GM19193 (cell line): ENCODE results near the gene CXCL13.

Experiments used
- POLR2A ChIP-seq: IDR thresholded peaks from 4 replicates; pipeline ENCODE4 v1.6.1; 2011; ENCODE audit not compliant: insufficient read depth, insufficient read length; ENCODE audit errors: extremely low read depth

CXCL13 gene, protein sequence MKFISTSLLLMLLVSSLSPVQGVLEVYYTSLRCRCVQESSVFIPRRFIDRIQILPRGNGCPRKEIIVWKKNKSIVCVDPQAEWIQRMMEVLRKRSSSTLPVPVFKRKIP

DNA sequence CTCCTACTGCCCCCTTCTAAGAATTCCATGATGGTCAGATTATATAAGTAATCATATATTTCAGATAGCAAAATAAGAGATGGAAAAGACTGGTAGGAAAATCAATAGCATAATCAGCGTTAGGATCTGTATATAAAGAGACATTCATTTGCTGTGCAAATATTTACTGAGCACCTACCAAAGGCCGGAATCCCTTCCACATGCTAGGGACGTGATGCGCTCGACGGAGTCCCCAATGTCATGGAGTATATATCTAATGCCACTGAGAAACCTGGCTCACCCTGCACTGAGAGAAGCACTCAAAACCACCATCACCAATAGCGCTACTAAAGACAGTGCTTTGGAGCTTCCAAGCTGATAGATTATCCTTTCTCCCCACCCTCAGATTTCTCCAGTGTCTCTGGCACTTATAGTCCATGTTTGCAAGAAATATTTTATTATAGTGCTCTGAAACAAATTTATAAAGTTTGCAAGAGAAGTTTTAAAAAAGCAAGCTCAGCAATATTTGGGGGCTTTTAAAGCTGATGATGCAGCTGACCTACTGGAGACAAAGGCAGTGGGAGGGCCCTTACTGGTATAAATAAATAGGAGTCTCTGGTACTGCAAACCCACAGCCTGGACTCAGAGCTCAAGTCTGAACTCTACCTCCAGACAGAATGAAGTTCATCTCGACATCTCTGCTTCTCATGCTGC is at the start of gene CXCL13:
CXCL13 (plus strand) TSS at position 611 of the 693 bp plus-strand sequence; CDS start at position 657, 46 bp downstream.
- TF ChIP-seq POLR2A, result no peak

DNA sequence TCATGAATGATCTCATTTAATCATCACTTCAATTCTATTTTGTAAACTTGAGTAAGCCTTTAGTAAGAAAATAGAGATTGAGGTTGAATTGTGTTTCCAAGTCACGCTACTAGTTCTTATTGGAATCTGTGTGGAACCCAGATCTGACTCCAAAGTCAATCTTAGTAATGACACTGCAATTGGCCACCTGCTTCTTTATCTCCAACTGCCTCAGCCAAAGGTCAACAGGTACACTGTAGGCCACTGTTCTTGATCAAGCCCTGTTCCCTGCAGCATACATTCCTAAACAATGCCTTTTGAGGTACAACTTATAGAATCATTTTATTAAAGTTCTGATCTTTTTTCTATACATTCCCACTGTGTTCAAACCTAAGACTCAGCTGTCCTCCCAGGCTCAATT is 45.5 kb upstream of the CXCL13 start:
- no peak for TF ChIP-seq POLR2A

DNA sequence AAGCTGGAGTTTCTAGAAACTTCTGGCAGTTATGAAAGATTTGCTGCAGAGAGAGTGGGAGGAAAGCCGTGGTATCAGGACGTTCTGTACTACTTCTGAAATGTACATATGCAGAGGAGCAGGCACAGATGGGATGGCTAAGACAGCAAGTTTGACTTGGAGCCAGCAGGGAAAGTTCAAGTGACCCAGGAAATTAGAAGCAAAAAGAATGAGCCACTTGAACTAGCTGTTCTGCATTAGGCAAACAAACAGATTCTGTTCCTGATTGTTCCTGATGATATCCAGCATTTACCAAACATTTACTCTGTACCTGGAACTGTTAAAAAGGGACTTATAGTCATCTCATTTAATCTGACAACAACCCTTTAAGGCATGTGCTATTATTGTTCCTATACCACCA is 41.4 kb upstream of the CXCL13 start:
- TF ChIP-seq POLR2A, result no peak

DNA sequence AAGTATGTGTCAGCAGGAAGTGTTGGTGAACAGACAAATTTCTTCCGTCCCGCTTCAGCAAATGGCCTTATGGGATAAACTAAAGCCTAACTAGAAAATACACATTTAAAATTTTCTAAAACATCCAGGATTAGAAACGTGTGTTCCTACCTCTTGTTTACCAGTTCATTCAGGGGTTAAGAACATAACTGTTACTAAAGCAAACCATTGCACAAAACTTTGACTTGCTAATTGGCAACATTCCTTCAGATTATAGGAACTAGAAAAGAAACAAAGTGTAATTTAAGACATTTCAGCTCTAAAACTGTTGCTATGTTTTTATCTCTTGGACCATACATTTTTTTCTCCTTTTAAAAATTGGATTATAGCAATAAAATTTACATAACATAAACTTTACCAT is 39.5 kb upstream of the CXCL13 start:
- no peak for TF ChIP-seq POLR2A

DNA sequence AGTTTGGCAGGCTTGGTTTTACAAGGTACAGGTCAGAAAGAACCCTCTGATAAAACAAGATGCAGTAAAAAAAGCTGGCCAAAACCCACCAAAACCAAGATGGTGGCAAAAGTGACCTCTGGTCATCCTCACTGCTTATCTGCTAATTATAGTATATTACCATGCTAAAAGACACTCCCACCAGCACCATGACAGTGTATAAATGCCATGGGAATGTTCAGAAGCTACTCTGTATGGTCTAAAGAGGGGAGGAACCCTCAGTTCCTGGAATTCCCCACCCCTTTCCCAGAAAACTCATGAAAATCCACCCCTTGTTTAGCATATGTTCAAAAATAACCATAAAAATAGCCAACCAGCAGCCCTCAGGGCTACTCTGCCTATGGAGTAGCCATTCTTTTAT is 38.1 kb upstream of the CXCL13 start:
- TF ChIP-seq POLR2A, result no peak

DNA sequence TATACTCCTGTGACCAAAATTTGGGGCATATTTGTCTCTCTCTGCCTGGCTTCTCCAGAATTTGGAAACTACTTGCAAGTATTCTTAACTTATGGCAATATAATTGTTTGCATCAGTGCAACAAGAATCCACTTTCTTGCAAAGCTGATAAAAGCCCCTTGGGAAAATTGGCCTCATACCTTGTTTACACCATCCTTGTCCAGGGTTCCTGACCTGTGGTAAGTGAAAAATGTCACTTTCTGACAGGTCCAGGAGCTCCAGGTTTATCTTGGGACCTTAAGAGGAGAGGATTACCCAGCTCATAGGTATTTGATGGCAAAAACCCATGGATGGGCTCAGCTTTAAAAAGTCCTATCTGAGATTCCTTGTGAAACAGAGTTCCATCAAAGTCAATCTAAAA is 29.3 kb upstream of the CXCL13 start:
- no peak for TF ChIP-seq POLR2A

DNA sequence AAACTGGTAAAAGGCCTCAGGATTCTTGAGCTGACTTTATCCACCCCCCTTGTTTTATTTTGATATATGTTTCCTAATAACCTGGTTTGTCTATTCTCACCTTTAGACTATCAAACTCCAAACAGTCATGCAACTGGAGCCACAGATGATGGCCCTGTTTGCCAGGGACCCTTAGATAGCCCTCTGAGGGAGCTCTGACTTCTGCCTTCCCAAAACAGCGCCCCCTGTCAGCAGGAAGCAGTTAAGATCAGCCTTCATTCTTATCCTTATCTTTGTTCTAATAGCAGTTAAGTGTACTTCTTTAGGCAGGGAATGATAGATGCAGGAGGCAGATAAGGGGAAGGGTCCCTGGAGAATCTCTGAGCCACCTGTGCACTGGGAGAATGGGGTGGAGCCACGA is 27.5 kb upstream of the CXCL13 start:
- TF ChIP-seq POLR2A, result no peak

DNA sequence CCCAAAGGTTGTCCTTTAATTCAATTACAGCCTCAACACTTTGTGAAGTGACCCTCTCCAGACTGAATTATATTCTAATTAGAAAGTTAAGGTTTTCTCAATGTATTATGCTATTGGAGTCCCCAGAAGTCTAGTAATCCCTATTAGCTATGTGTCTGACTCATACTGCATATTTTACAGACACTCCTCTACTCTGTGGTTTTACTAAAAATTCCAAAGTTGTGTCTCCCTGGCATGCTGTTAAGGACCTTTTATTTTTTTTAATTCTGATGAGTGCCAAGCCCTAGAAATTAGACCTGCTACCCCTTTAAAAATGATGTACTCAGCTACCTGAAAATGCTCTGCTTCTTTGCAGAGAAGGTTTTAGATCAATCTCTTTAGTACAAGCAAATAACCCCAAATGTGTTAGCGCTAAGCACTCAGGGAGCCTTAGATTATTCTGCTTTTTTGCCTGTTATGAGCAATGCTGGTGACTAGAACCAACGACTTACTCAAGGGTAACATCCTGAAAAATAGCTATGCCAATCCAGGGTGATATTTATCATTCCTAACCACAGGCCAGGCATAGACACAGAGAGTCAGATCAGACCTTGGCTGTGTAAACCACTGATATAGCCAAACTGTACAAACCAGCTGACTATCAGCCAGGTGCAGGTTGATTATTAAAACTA is 26.1 kb upstream of the CXCL13 start:
- TF ChIP-seq POLR2A, result no peak

DNA sequence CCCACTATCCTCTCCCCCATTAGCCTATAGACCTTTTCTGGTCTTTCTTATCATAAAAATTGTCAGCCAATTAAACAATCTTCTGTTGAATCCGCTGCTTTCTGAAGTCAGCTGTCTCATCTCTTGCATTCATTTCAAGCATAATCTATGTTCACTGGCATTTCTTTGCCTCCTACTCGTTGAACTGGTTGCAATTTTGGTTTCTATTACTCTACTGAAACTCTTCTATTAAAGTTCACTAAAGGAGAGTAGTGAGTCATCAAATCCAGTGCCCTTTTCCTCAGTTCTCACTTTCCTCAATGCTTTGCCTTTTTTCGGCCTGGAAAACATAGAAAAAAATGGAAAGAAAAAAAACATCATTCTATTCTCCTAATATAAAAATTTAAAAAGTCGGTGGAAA is 23.9 kb upstream of the CXCL13 start:
- TF ChIP-seq POLR2A, result no peak

DNA sequence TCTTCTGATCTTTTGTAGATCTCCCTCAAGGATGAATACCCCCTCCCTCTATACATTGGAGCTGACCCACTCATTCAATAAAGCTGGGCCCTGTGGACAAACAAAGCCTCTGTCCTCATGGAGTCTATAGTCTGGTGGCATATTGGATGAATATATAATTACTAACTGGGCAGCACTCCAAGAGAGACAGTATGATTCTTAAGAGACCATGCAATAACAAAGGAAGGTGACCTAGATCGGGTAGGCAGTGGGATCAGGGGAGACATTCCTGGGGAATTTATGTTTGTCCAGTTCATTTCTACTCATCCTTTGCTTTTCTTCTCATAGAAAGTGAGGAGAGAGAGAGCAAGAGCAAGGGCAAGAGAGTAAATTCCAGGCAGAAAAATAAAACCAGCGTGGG is 23.5 kb upstream of the CXCL13 start:
- no peak for TF ChIP-seq POLR2A

DNA sequence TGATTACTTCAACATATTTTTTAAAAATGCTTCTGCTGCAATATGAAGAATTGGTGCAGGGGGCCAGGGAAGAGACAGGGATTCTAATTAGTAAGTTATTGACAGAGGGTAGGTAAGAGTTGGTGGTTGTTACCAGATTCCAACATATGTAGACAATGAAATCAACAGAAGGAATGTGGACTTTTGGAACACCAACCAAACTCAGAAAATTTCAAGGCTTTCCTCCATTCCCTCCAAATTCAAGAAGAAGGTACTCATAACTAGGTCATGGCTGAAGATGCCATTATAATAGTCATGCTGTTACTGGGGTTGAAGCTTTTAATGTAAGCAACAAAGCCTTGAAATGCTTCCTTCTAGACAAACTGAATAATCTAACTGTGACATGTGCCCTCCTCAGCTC is 22.9 kb upstream of the CXCL13 start:
- TF ChIP-seq POLR2A, result no peak

DNA sequence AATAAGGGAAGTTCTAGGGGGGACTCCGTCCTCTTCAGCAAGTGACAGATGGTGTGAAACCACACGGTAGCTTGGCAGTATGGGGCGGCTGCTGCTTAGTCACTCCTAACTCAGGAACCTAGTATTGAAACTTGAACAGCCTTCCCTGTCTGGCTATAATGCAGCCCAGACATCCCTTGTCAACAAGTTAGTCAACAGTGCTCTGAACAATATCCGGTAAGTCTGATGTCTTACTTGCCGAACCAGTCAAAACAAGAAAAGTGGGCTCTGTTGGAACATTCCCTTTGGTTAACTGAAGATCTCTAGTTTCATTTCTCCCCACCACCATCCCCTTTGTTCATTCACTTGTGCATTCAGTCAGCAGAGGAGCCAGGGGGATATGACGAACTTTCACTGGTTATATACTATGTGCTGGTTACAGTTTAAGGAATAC is 18.7 kb upstream of the CXCL13 start:
- no peak for TF ChIP-seq POLR2A

DNA sequence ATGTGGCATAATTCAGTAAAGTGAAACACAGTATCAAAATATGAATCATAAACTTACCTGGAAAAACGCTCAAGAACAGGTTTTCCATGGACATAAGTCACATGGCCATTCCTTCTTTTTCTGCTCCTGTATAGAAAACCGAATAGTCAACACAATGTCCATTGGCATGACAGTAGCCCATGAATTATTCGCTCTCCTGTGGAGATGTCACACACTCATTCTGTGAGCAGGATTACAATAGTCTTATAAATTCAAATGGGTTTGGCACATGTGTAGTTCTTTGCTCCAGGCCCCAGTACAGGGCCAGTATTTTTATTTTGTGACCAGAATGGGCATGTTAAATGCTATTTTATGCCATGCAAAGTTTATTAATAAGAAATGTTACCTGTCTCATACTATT is 15.1 kb upstream of the CXCL13 start:
- TF ChIP-seq POLR2A, result no peak

DNA sequence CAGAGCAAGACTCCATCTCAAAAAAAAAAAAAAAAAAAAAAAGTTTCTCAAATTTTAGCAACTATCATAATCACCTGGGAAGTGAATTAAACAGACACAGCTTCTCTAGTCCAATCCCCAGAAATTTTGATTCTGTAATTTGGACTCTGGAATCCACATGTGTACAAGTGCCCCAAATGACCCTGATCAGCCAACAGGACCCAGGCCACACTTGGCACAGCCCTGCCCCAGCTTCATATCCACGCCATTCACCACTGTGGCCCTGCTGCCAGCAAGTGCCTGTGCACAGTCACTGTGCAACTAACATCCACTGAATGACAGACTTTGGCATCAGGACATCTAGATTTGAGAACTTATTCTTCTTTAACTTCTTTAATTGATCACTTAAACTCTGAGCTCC is 14.1 kb upstream of the CXCL13 start:
- no peak for TF ChIP-seq POLR2A

DNA sequence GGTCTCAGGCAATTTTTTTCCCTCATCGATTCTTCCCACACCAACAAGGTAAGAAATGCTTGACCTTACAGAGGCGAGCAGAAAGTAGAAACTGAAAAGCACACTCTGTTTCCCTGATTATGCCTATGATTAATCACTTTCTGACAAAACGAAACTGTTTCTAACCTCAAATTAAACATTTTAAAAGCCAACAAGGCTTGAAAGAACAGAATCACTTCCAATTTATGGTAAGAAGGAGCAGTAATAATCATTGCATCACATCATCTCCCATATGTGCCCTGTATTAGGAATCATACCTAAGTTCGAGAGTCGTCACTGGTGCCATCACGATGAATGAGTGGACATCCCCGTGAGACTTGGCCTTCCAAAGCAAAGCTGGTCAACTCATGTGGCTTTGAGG is 12.5 kb upstream of the CXCL13 start:
- TF ChIP-seq POLR2A, result no peak

DNA sequence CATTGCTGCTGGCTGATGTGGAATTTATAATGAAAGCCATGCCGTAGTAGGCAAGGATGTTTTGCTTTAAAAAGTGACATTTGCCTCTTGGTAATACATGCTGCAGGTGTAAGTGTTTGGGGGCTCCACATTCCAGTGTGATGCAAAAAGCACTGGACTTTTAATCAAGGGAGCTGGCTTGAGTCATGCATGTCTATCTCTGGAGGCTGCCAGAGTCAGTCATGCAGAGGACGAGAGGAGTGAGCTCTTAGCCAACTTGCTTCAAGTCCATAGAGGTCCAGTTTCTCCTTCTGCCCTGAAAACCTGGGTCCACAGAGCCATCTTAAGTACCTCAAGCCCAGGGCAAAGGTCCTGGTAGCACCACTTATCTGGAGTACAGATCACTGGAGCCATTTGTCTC is 11.6 kb upstream of the CXCL13 start:
- no peak for TF ChIP-seq POLR2A

DNA sequence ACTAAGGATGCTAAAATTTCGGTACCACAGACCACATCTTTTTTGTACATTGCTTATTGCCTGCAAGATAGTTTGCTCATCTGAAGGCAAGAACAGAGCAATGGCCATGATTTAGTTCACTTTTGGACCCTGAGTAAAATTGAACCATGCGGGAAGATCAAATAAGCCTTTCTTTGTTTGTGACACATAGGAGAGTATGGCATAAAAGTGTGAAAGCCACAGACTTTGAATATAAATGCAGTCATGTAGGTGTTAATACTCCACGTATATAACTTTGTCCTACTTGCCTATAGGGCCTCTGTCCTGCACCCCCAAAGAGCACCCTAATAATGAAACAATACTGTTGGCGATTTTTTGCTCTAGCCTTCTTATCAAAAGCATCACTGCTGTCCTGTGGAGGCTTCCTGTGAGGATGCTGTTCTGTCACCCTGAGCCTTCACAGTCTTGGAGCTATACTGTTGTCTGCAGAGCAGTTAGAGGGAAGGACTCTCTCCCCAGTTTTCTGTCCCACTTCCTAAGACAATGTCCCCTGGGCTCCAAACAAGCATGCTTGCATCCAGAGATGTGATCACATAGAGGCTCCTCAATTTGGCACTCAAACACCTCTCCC is 10.2 kb upstream of the CXCL13 start:
- TF ChIP-seq POLR2A, result no peak

DNA sequence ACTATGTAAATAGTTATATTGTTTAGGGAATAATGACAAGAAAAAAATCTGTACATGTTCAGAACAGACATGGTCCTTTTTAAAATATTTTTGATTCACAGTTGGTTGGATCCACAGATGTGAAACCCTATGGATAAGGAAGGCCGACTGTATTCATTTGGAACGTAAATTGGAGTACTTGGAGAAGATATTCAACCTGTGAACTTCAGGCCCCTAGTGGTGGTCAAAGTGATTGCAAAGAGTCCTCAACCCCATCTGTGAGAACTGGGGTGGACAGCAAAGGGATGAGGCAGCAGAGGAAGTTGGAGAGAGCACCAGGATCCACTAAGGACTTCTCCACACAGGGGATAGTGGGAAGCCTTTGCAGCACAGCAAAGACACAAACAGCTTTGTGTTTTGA is 6.2 kb upstream of the CXCL13 start:
- no peak for TF ChIP-seq POLR2A
